Thyroid gland (tissue), 4 donors: Measurements from ENCODE around the gene PTPRN2. TPM values are rescaled to one million over a fixed set of nuclear protein-coding genes. Genes with fewer than 3 reads are reported as not detected.
"Not testable (repeated sequence)": the region's sequence is repeated elsewhere in the genome, so short reads cannot be mapped to it uniquely, and the experiment has no call there.

Source experiments
- DNase-seq, 2 donors: peaks; one replicate each; pipeline ENCODE4 v3.0.0-alpha.2; 2019
- H3K27ac ChIP-seq, 3 donors: fragments of 200-600 bp; sonication (generic); 1 replicate in 2 of 3; 2 replicates in 1 of 3; pipeline ENCODE4 v1.5.1; 2016 to 2019; ENCODE audit warnings: mild to moderate bottlenecking in 1 of 3, moderate library complexity in 1 of 3
- H3K27me3 ChIP-seq: fragments of 200-600 bp; sonication (generic); one replicate; pipeline ENCODE4 v1.5.1; 2019
- H3K36me3 ChIP-seq, 2 donors: fragments of 200-600 bp; sonication (generic); one replicate each; pipeline ENCODE4 v1.5.1; 2016 to 2019
- H3K4me1 ChIP-seq, 2 donors: fragments of 200-600 bp; sonication (generic); one replicate each; pipeline ENCODE4 v1.5.1; 2017 to 2019
- H3K4me3 ChIP-seq, 3 donors: fragments of 200-600 bp; sonication (generic); replicated peaks in 1 of 3; 1 replicate in 2 of 3; 2 replicates in 1 of 3; pipeline ENCODE4 v1.5.1; 2016; ENCODE audit warnings: mild to moderate bottlenecking in 1 of 3
- H3K9me3 ChIP-seq: fragments of 200-600 bp; sonication (generic); one replicate; pipeline ENCODE4 v1.5.1; 2017
- CTCF ChIP-seq, 6 experiments: fragments of 200-600 bp in 3 of 6; fragments of 450-650 bp in 3 of 6; sonication (generic) in 3 of 6; IDR thresholded peaks; one replicate each; pipeline ENCODE4 v1.5.1; 2016 to 2019; ENCODE audit warnings: antibody characterized with exemption in 6 of 6, mild to moderate bottlenecking in 2 of 6, inconsistent platforms in 1 of 6, moderate library complexity in 1 of 6
- POLR2A ChIP-seq, 2 donors: fragments of 450-650 bp; IDR thresholded peaks; one replicate each; pipeline ENCODE4 v1.6.1; 2017; ENCODE audit warnings: antibody characterized with exemption in 2 of 2, mild to moderate bottlenecking in 2 of 2, moderate library complexity in 1 of 2
- WGBS, 2 donors: methylation state at CpG; one replicate each; pipeline ENCODE4 v1.1.5; 2017; 5-methylcytosine and 5-hydroxymethylcytosine counted together
- intact Hi-C: fragments of 100-400 bp; cut with DNase I; formaldehyde crosslinking; loops from one replicate; pipeline ENCODE4 v1.15.1; 2023
- total RNA-seq, 4 donors: library from RNA; depleted of rRNA; stranded (reverse); fragments of >200 nt; gene quantifications; one replicate each; pipeline ENCODE4 v1.2.3, GENCODE V29; 2016

PTPRN2 gene
- total RNA-seq, 4 donors from 2014 or later = 4.2 to 9.9 (median 7.7) TPM

GRCh38 chr7:158386866-158387545 is 200.6 kb downstream of the PTPRN2 start:
- no peak for TF ChIP-seq CTCF (IDR thresholded peaks at IDR 0.05)
- TF ChIP-seq POLR2A (IDR thresholded peaks at IDR 0.05) = no peak
- no peak for DNase-seq
- H3K9me3 ChIP-seq = no peaks in the 10 kb centered on the region
- no peak overlapping the region for H3K4me3 ChIP-seq
- H3K4me1 ChIP-seq = no peaks in the 10 kb centered on the region
- H3K27ac ChIP-seq = no peak overlapping the region
- WGBS, 2 donors = 66 to 75% methylated on average over 14 to 19 of the region's 20 CpGs
- H3K36me3 ChIP-seq = no peaks in the 10 kb centered on the region
- no peaks in the 10 kb centered on the region for H3K27me3 ChIP-seq
- intact Hi-C loops = no loop called here

- H3K4me1 ChIP-seq = no peaks in the 10 kb centered on the region
- no peak overlapping the region for H3K4me3 ChIP-seq
- no peak overlapping the region for H3K27ac ChIP-seq
- TF ChIP-seq CTCF (IDR thresholded peaks at IDR 0.05) = no peak
- TF ChIP-seq POLR2A (IDR thresholded peaks at IDR 0.05) = no peak
- 80 to 83% methylated on average over 5 of the region's 5 CpGs for WGBS, 2 donors
- no peak for DNase-seq
- no peaks in the 10 kb centered on the region for H3K27me3 ChIP-seq
- H3K9me3 ChIP-seq = no peaks in the 10 kb centered on the region
- intact Hi-C loops = no loop called here
- no peaks in the 10 kb centered on the region for H3K36me3 ChIP-seq
These were observed 201.3 kb downstream of the PTPRN2 start for GRCh38 chr7:158386355-158386618.

DNA sequence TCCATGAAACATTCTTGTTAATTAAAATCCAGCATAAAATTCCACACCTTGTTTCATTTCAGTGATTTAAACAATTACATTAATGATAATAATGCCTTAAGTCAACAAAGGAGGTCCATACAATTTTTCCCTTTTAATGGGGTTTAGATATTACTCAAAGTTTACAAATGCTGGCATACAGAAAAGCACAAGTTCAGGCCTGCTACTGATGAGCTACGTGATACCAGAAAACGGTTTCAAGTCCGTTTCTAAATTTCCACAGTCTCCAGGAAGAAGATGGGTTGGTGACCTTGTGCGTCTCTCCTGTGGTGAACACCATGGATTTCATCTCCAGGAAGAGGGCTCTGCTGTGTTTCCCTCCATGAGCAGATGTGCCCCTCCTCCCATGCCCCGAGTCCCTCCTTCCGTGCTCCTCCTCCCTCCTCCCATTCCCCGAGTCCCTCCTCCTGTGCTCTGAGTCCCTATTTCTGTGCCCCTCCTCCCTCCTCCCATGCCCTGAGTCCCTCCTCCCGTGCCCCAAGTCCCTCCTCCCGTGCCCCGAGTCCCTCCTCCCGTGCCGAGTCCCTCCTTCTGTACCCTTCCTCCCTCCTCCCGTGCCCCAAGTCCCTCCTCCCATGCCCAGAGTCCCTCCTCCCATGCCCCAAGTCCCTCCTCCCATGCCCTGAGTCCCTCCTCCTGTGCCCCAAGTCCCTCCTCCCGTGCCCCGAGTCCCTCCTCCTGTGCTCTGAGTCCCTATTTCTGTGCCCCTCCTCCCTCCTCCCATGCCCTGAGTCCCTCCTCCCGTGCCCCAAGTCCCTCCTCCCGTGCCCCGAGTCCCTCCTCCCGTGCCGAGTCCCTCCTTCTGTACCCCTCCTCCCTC is 201.9 kb downstream of the PTPRN2 start:
- H3K4me1 ChIP-seq, H3K9me3 ChIP-seq, H3K4me3 ChIP-seq, H3K27ac ChIP-seq, DNase-seq, H3K27me3 ChIP-seq, intact Hi-C loops, H3K36me3 ChIP-seq: not testable (repeated sequence)
- WGBS, 2 donors = 83 to 87% methylated on average over 20 of the region's 20 CpGs

GRCh38 chr7:158384746-158385145 is 202.9 kb downstream of the PTPRN2 start:
- H3K9me3 ChIP-seq = no peaks in the 10 kb centered on the region
- TF ChIP-seq POLR2A (IDR thresholded peaks at IDR 0.05) (no peak), CTCF (IDR thresholded peaks at IDR 0.05) (no peak)
- intact Hi-C loops = no loop called here
- no peak overlapping the region for H3K27ac ChIP-seq
- H3K4me1 ChIP-seq = no peaks in the 10 kb centered on the region
- H3K27me3 ChIP-seq = no peaks in the 10 kb centered on the region
- WGBS, 2 donors = 57 to 62% methylated on average over 11 of the region's 11 CpGs
- H3K4me3 ChIP-seq = no peak overlapping the region
- H3K36me3 ChIP-seq = no peaks in the 10 kb centered on the region
- DNase-seq = no peak

DNA sequence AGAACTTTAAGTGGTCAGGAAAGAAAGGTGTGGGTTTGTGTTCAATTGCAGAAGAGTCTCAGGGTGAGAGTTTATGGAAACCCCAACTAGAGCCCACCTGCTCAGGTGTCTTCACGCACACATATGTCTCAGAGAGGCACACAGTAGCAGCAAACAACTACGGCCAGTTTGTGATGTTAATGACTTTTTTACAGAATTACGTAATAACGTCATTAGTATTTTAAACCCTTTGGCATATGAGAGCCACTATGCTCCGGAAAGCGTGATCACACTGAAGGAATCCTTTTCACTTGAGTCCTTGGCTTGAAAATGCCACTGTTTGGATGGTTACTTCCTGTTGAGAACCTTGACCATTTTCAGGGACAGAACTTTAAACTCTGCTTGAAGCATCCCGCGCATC is 204.0 kb downstream of the PTPRN2 start:
- H3K9me3 ChIP-seq = no peaks in the 10 kb centered on the region
- no peak overlapping the region for H3K4me3 ChIP-seq
- 78 to 80% methylated on average over 8 of the region's 8 CpGs for WGBS, 2 donors
- intact Hi-C loops = no loop called here
- no peak for TF ChIP-seq CTCF (IDR thresholded peaks at IDR 0.05)
- no peak for TF ChIP-seq POLR2A (IDR thresholded peaks at IDR 0.05)
- no peaks in the 10 kb centered on the region for H3K4me1 ChIP-seq
- DNase-seq = no peak
- no peak overlapping the region for H3K27ac ChIP-seq
- H3K36me3 ChIP-seq = no peaks in the 10 kb centered on the region
- no peaks in the 10 kb centered on the region for H3K27me3 ChIP-seq
